Activated CD4-positive, alpha-beta T cell treated with anti-CD3 and anti-CD28 coated beads, Interleukin-2, Interleukin-4, amounts not matched to agents 100 ng/mL and 50 ng/mL, durations not matched to agents 16 hours and 8 hours (primary cell): ENCODE results near the gene ATP10D.

Experiments used
- DNase-seq: peaks from one replicate; pipeline ENCODE4 v3.0.0-alpha.2; 2020; ENCODE audit warnings: low spot score

The ATP10D gene

DNA sequence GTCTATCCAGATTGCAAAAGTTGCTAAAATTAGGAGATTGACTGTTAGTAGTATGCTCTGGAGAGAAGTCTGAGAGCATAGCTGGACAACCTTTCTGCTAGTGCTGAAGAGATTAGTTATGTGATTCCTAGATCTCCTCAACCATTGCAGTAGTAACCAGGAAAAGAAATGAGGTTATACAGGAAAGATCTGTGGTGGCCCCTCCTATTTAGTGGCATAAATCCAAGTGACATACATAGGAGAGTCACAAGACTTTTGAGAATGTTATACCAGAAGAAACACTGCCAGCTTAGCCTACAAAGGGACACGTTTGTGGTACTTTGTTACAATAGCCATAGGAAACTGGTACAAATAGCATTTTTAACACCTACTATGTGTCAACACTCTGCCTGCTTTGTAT is 105.2 kb downstream of the ATP10D start:
- no peak for DNase-seq

DNA sequence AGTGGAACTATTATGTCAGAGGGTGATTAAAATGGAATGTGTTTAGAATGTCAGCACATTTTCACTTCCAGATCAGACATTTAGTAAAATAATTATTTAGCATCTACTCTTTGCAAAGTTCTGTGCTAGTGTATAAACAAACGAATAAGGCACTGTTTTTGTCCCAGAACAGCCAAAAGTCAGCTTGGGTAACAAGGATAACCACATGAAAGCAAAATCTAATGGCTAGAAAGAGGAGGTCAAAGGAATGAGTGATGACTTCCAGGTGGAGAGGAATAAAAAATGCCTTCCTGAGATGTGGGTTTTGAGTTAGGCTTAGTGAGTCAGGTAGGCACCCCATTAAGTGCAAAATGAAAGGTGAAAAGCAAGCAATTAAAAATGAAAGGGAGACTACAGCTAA is 112.6 kb downstream of the ATP10D start:
- DNase-seq: no peak

DNA sequence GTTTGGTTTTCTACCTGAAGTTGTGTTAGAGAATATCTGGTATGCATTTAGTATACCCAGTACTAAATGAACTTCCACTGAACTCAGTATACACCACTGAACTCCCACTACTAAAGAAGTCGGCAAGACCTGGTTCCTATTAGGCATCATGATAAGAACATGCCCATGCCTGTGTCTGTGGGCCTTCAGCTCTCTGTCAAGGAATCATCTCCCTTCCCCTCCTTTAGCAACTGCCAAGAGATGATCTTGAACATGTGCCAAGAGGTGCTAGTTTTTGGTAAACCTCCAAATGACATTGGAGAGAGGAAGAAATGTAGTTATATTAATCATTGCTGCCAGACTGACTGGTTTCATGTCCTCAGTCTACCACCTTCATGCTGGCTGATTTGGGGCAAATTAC is 113.2 kb downstream of the ATP10D start:
- DNase-seq: no peak

DNA sequence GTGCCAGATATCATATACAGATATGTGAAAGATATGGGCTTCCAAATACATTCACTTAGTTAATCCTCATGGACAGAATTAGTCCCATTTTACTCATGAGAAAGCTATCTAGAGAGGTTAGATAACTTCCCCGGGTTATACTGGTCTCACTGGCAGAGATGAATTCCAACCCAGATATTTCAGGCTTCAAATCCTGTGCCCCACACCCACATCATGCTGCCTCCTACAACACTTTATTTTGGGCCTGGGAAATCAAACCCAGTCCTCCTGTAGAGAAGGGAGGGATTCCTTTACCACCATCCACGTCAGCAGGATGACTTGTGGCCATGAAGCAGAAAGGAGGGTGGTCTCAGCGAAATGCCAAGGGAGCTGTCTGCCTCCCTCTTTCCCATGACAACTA is 113.8 kb downstream of the ATP10D start:
- DNase-seq: no peak

DNA sequence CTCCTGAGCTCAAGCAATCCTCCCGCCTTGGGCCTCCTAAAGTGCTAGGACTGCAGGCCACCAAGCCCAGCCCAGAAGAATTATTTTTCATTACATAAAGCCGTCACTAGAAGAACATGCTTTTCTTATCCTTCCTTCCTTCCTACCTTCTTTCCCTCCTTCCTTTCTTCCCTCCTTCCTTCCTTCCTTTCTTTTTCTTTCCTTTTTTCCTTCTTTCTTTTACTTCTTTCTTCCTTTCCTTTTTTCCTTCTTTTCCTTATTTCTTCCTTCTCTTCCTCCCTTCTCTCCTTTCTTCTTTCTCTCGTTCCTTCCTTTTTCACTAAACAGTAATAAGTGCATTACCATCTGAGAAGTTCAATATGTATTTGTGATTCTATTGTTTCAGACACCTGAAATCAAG is 121.4 kb downstream of the ATP10D start:
- no peak for DNase-seq

DNA sequence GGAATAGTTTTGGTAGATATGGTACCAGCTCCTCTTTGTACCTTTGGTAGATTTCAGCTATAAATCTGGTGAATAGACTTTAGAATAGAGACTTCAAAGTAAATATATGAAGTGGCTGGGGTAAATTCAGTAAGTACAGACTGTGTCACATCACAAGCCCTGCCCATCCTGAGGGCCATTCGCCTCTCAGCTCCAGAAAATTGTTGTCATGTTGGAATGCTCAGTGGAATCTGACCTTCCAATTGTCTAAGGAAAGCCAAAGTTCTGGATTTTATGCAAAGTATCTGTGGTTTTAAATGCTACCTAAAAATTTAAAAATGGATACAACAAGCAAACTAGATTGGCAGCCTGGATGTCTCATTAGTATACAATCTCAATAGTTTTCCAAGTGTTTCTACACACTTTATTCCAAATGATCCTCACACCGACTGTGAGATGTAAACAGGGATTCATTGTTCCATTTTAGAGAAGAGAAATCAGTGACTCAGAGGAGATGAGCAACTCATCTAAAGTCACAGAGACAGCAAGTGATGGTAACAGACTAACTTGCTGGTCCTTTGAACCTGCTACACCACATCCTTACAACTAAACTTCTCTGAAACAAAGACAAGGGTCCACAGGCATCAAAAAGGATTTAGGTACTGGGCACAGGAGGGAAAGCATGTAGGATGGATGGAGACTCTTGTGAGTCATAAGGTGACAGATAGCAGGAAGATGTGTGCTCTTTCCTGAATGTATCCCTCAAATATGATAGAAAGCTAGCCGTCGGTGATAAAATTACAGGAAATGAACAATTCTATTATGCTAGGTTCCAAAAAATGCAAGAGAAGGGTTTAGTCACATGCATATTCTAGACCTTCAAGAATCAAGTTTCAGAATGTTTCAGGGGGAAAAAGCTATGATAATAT is 127.3 kb downstream of the ATP10D start:
- no peak for DNase-seq

DNA sequence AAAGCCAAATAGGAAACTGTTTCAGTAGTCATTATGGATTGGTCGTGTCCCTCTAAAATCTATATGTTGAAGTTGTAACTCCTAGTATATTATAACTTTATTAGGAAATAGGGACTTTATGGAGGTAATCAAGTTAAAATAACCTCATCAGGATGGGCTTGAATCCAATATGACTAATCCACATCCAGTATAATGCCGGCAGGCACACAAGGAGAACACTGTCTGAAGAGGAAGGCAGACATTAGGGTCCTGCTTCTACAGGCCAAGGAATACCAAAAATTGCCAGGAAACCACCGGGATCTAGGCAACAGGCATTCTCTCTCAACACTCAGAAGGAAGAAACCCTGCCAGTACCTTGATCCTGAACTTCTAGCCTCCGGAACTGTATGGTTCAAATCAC is 130.3 kb downstream of the ATP10D start:
- no peak for DNase-seq

DNA sequence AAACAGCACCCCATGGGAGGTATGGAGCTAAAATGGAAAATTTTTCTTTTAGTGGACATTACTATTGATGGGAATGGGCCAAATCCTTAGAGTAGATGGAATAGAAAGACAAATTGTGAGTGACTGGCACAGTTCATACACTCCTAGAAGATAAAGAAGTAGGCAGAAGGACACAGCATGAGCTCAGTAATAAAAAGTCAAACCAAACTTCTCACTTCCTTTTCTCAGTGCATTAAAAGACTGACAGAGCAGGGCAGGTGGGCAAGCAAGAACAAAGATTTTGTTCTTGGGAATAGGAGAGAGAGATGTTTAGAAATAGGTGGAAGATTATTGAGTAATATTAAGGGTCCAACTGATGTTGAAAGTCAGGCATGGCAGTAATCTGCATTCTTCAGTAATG is 132.5 kb downstream of the ATP10D start:
- no peak for DNase-seq

DNA sequence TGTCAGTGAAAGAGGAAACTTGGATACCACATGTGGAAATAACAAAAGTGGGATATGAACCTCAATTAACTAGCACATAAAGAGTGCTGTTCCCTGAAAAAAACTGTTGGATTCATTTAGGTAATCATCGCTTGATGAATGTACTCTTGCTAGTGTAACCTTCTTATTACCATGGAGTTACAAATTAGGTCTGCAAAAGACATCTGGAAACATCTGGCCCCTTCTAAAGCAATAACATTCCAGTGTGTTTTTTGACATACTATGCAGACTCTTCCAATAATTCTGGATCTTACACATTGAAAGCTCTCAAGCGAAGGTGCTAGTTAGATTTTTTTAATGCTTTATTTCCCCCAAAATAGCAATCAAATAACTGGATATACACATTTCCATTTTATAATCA is 134.6 kb downstream of the ATP10D start:
- DNase-seq: no peak

DNA sequence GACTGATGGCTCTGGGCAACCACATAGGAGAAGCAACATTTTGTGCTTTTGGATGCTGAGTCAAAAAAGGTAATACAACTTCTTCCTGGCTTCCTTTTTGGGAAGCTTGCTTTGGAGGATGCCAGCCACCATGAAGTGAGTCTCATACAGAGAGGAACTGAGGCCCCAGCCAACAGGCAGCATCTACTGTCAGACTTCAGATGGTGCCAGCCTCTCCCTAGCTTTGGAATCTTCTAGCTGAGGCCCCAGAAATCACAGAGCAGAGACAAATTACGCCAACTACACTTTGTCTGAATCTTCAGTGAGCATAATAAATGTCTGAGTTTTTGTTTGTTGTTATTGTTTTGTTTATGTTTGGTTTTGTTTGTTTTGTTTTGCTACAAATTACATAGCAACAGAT is 136.1 kb downstream of the ATP10D start:
- no peak for DNase-seq

DNA sequence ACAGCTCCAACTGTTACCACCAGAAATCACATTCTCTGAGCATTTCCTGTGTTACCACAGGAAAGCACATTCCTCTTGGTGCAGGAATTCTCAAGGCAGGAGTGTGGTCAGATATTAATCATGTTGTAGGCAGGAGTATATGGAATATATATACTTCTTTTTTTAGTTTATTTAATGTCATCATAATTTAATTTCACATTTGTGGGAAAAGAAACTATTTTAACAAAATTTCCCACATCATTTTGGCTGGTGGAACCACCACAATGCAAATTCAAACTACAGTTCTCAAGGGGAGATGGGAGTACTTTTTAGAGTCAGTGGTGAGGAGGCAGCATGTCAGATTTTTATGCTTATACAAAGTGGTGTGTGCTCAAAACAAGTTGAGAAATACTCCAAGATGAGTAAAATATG is 139.0 kb downstream of the ATP10D start:
- no peak for DNase-seq

DNA sequence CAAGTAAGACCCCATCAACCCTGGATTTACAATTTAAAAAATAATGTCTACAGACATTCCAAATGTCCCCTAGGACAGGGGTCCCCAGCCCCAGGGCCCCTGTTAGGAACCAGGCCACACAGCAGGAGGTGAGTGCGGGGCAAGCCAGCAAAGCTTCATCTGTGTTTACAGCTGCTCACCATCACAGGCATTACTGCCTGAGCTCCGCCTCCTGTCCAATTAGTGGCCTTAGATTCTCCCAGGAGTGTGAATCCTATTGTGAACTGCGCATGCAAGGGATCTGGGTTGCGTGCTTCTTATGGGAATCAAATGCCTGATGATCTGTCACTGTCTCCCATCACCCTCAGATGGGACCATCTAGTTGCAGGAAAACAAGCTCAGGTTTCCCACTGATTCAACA is 146.1 kb downstream of the ATP10D start:
- DNase-seq: no peak

DNA sequence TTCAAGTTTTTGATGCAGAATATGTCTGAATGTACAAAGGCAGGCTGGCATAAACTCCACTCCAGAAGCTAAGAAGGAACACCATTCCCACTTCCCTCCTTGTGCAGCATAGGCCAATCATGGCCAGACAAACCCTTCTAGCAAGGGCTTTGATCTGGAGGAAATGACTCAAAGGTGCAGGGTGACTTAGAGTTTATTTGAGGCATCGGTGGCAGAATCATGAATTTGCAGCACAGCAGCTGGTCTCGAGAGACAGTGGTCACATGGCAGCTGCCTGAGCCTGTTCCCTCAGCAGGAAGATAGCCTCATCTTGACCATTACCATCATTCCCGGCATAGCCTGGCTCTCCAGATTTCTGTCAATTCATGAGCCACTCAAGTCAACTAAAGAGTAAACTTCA is 154.5 kb downstream of the ATP10D start:
- no peak for DNase-seq

DNA sequence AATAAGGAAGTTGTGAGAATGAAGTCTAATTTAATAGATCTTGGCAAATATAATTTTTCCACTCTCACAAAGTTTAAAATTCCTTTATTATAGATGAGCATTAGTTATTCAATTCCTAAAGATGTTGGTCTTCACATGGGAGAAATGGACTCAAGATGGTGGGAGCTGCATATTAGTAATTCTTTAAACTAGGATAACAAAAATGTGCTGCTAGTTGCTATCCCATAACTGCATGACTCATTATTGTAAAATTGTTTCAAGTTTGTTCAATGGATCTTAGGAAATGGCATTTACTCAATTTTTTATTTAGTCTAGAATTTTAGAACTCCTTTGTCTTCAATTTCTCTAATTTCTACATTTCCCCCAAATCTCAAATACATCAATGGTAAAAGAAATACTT is 155.8 kb downstream of the ATP10D start:
- DNase-seq: no peak

DNA sequence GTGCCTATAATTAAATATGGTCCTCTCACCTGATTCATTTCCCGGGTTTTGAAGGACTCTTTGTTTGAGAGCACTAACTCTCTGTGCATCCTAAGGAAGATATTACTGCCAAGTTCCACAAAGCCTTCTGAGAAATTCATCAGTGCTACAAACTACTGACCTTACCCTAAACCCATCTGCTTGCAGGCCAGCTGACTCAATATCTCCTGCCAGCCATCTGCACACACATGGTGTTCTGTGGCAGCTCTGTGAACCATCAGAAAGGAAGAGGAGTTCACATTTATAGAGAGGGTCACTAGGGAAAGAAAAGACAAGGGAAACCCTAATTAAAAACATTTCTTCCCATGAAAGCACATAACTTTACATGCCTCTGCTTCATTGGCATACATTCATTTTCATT is 156.7 kb downstream of the ATP10D start:
- no peak for DNase-seq

DNA sequence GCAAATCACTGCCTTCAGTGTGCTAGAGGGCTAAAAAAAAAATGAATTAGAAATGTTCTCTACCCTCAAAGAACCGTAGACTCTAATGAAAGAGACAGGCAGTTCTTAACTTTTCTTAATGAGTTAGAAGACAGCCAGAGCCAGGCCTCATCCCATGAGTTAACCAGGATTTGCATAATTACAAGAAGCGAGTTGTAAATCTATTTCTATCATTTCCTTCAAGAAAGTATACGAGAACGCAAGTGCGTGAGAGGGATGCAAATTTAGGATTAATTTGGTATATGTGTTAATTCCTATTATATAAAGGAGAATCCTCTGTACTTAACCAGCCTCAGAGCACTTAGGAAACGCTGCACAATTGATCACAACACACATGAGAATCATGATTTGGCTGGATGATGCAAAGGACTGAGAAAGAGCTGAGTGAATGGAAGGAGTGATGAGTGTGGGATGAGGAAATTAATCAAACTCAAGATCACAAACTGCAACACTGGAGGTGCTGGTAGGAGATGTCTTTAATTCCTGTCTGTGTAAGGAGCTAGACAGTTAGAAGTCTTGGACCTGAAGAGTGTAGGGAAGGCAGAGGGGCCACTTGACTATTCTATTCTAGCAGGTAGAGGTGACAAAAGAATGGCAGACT is 157.2 kb downstream of the ATP10D start:
- DNase-seq: no peak
